NCI-H1694 (cell line): ENCODE measurements around the gene OR52E5.

Experiments
- DNase-seq: peaks from one replicate; lab custom pipeline; 2025; lab: John Stamatoyannopoulos, UW

OR52E5 gene

DNA sequence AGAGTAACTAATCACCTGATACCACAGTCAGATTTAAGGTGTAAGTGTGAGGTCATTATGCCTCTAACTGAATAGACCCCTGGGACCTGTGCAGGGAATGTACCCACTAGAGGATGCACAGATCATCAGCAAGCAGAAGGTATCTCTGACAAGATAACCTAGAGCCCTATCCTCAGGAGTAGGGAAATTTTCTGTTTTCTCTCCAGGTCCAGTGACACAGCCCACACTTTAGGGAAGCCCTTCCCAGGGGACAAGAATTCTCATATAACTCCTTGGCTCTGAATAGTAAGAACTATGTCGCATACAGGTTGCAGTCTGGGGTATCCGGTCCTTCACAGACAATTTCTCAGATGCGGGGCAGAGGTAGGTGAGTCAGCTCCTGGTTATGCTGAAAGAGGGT is at the start of gene OR52E5:
TSS of gene OR52E5 (plus strand) at position 301 of the 400 bp plus-strand sequence. CDS start 7,569 bp downstream, outside the sequence.
- DNase-seq, result no peak

DNA sequence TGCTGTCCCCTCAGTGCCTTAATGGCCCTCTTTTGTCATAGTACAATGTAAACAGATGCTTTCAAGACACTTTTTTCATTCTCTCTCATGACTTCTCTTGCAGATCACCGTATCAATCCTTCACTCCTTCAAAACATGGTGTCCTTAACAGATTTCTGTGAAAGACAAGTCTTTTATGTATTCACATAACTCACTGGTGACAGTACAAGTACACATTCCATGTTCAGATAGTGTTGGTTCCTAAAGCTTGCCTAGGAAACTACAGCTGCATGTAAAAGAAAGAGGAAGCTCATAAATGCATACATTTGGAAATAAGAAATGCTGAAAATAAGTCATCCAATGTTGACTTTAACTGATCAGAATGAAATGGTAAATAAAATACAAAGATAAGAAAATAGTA is 46.3 kb upstream of the OR52E5 start:
- no peak for DNase-seq

DNA sequence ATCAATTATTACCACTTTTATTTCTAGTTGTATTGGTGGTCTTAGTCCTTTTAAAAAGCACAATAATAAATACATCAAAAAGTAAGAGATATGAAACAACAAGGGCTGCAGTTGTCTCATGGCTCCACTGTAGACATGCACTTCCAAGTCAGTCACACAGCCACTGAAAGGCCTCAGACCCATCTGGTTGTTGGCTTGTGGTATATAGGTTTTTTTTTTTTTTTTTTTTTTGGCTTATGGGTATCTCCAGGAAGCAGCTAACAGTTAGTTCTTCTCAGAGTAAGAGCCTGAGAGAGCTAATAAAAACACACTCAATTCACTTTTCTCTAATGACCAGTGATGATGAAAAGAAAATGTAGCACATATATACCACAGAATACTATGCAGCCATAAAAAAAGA is 45.3 kb upstream of the OR52E5 start:
- no peak for DNase-seq

DNA sequence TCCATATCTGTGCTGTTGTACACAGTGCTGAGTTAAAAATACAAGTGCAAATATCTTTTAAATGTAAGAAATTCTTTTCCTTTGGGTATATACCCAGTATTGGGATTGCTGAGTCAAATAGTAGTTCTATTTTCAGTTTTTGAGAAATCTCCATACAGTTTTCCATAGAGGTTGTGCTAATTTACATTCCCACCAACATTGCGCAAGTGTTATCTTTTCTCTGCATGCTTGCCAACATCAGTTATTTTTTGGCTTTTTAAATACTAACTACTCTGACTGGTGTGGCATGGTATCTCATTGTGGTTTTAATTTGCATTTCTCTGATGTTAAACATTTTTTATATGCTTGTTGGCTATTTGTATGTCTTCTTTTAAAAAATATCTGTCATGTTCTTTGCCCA is 42.0 kb upstream of the OR52E5 start:
- DNase-seq, result no peak

DNA sequence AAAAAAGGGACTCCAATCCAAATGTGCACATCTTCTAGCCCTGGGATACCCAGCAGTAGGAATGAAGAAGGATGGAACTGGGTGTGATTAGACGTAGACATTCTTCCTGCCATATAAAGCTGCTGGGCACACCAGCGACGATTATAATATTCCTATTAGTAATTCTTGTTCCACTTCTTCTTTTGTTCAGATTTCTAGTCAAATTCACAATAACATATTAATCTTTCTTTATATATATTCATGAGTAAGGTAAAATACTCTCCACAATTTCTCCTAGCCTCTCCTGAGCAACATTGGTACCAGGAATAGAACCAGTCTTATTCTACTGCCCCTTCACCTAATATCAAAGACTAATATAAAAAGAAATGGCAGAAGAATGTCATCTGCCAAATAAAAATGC is 35.4 kb upstream of the OR52E5 start, which contains the start of gene OR52E8:
TSS of gene OR52E8 (minus strand) at position 101 of the 400 bp plus-strand sequence. CDS start at position 101, 0 bp downstream.
- no peak for DNase-seq

DNA sequence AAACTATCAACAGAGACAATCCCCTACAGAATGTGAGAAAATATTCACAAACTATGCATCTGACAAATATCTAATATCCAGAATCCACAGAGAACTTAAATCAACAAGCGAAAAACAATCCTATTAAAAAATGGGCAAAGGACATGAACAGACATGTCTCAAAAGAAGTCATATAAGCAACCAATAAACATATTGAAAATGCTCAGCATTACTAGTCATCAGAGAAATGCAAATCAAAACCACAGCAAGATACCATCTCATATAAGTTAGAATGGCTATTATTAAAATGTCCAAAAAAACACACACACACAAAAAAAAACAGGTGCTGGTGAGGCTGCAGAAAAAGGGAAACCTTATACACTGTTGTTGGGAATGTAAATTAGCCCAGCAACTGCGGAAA is 27.2 kb upstream of the OR52E5 start:
- DNase-seq, result no peak

DNA sequence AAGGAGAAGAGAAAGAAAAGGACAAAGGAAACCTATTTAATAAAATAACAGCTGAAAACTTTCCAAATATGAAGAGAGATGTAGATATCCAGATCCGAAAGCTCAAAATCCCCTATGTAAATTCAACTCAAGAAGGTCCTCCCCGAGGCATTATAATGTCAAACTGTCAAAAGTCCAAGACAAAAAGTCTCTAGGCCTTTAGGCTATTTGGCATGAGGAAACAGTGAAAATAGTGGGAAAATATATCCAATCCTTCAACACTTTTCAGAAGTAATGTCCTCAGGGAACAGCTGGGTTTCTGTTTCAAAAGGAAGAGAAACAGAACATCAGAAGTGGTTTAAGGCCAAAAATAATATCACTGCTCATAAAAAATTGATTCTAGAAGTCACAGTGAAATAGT is 14.4 kb upstream of the OR52E5 start:
- no peak for DNase-seq

DNA sequence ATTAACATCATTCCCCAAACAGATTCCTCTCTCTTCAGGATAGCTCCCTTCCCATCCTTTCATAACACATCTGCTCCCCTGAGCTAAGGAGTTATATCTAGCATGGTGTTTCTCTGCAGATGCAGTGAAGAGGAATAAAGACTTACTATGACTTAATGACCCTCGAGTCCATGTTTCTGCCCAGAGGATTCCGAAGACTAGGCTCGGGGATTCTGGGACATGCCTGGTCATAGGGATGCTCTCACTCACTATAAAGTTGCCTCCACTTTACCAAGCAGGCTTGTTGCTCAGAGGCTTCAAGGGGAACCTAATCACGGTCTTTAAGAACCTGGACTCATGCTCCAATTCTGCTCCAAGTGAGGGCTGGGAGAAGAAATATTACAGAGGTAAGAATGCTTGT is 12.7 kb upstream of the OR52E5 start, which contains the start of gene OR52E4:
TSS of gene OR52E4 (plus strand) at position 301 of the 400 bp plus-strand sequence. CDS start 3,664 bp downstream, outside the sequence.
- DNase-seq, result no peak

DNA sequence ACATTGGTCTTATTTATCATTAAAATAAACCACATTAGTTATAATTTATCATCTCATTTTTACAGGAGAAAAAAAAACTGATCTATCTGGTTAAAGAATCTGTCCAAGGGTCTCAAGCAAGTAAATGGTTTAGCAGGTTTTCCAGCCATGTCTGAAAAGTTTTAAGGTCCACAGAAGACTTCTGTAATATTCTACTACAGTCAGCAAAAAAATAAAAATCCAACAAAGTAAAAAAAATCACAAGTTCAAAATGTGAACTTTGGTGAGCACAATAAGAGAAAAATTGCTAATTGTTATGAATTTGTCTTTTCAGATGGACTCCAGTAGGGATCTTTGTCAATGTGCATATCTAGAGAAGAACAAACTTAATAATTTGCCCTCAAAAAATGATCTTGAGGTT is 11.3 kb upstream of the OR52E5 start:
- no peak for DNase-seq

DNA sequence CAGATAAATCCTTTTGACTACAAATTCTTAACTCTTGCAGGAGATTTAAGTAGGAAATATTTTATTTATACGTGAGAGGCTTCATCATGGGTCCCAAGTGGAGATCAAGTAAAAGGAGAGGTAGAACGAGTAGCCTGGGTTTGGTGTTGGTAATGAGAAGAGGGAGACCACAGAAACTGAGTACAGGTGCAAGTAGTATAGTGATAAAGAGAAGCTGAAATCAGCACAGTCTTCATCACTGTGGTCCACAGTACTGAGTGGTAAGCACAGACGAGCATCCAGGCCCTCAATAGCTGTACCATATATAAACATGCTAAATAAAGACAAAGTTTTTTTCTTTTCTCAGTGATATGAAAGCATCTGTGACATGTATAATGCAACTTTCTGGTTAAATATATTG is 5.8 kb upstream of the OR52E5 start:
- DNase-seq, result no peak

DNA sequence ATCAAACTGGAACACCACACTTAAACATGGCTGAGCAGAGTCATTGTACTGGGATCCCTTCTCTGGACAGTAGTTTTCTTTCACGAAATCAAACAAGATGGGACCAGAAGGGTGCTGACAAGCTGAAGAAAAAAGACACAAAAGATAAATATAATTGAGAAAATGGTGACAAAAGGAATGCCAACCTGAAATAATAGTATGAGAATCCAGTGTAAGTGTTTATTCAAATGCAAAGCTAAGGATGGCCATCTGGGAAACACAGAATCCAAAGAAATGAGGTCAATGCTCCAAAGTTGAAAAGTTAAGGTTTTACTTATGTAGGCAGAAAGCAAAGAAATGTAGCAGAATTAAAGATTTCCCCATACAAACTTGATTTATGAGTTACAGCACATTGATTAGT is 5.3 kb upstream of the OR52E5 start:
- DNase-seq, result no peak

DNA sequence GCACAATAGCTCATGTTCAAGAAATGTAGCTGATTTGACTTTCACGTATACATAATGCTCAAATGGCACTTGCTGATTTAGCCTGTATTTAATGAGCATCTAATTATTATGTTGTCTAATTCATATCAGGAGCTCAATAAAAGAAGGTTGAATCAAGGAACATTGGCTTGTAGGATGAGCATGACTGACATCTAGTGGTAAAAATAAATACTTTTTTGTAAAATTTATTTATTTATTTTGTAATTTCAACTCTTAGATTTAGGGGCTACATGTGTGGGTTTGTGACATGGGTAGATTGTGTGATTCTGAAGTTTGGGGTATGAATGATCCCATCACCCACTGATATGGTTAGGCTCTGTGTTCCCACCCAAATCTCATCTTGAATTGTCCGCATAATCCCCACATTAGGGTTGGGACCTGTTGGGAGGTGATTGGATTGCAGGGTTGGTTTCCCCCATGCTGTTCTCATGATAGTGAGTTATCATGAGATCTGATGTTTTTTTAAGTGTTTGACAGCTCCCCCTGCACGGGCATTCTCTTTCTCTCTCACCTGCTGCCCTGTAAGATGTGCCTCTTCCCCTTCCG is 1.7 kb upstream of the OR52E5 start:
- no peak for DNase-seq

DNA sequence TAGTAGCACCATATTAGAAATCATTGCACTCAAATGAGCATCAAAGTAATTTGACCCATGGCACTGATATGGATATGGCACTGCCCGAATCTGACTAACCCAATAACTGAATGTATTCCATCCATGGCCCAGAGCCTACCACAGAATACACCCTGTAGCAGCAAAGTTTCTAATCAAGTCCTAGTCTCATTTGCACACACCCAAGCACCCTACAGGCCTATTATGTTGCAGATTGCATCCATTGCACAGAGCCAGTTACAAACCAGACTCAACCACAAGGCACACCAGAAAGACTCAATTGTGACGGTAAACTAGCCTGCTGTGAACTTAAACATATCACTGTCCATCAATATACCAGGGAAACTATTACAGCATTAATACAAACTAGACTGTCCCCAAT is 6.5 kb downstream of the OR52E5 start:
- no peak for DNase-seq

DNA sequence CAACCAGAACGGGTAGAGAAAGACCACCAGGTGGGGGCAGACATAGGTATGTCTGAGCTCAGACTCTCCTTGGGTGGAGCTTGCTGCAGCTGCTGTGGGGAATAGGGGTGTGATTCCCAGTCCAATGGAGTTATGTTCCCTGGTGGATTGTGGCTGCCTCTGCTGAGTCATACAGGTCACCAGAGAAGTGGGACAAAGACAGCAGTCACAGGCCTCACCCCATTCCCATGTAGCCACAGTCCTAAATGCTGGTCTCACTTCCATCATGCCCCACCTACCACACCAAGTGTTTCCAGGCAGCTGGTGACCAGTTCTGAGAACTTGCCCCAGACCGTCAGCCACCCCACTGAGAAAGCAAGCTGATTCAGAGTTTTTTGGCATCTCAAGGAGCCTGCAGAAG is 17.5 kb downstream of the OR52E5 start:
- no peak for DNase-seq

DNA sequence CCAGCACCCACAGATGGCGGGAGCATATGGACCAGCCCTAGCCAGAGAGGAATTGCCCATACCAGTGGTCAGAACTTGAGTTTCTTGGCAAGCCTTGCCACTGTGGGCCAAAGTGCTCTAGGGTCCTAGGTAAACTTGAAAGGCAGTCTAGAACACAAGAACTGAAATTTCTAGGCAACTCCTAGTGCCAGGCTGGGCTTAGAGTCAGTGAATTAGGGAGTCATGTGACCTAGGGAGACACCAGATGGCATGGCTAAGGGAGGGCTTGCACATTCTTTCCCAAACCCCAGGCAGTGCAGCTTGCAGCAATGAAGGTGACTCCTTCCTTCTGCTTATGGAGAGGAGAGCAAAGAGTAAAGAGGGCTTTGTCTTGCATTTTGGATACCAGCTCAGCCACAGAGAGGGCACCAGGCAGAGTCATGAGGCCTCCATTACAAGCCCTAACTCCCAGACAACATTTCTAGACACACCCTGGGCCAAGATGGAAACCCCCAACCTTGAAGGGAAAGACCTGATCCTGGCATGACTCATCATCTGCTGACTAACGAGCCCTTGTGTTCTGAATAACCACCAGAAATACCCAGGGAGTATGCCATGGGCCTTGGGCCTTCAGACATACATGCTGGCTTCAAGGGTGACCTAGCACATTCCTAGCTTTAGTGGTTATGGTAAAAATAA is 29.9 kb downstream of the OR52E5 start:
- DNase-seq, result no peak

DNA sequence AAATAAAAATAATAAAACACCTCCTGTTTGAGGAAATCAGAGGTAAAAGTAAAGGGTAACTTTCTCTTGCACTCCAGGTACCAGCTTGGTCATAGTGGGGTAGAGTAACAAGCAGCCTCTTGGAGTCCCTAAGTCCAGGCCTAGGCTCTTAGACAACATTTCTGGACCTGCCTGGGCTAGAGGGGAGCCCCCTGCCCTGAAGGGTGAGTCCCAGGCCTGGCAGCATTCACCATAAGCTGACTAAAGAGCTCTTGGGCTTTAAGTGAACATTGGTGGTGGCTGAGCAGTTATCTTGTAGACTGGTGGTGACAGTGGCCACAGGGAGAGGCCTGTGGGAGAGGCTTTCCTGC is 30.4 kb downstream of the OR52E5 start:
- DNase-seq, result no peak

DNA sequence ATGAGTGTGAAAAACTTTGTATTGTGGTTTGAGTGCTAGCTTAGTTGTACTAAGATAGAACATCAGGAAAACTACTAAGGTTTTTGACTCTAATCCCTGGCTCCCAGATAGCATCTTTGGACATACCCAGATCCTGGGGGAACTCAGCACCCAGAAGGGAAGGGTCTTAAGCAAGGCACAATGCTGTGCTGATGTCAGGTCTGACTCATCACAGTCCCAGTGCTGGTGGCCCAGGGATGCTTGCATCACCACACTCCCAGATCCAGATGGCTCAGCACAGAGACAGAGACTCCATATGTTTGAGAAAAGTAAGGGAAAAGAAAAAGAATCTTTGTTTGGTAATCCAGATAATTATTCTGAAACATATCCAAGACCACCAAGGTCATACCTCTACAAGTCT is 30.8 kb downstream of the OR52E5 start:
- no peak for DNase-seq

DNA sequence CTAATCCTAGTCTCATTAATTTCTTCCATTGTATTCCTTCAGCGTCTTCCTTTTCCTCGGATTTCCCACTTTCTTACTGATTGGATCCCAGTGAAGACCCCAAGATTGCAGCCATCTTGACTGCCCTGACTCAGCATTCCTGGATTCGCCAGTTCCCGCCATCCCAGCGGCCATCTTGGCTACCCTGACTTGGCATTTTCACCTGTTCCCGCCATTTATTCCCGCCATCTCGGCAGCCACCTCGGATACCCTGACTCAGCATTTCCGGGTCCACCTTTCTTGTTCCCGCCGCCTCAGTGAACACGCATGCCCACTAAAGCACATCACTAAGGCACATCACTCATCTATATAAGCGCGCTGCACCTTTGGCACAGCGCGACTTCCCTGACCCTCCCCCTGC is 35.3 kb downstream of the OR52E5 start:
- no peak for DNase-seq

DNA sequence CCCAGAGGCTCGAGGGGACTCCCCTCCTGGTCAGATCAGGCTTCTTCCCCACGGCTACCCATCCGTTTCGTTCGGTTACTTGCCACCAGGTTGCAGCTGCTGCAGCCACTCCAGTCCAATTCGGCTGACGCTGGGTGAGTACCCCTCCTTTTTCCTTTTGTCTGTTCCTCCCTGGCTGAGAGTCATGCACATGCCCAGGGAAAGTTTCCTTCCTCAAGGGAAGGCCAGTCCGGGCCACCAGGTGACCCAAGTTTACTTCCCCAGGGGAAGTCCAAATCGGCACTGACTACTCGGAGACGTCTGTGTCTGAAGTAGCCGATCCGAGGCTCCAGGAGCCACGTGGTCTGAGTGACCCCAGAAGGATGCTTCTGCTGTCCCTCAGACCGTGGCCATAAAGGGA is 35.8 kb downstream of the OR52E5 start:
- DNase-seq, result no peak

DNA sequence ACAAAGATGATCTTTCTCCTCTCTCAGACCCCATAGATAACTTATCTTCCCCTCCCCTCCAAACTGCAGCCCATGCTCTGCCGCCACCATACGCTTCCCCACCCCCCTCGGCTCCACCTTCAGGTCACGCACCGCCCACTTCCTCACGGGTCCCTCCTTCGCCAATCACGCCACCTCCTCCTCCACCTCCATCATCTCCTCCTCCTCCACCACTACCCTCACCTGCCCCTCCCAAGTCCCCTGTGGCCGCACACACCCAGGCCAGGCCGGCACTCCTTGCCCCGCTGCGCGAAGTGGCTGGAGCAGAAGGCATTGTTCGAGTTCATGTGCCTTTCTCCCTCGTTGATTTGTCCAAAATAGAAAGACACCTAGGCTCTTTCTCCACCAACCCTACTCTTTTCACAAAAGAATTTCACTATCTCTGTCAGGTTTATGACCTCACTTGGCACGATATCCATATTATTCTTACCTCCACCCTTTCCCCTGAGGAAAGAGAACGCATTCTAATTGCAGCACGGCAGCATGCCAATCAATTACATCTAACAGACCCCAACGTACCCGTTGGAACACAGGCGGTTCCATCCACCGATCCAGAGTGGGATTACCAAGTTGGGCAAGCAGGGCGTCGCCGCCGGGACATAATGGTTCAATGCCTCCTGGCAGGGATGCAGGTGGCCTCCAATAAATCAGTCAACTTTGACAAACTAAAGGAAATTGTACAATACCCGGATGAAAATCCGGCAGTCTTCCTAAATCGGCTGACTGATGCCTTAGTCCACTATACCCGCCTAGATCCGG is 36.8 kb downstream of the OR52E5 start:
- DNase-seq, result no peak

DNA sequence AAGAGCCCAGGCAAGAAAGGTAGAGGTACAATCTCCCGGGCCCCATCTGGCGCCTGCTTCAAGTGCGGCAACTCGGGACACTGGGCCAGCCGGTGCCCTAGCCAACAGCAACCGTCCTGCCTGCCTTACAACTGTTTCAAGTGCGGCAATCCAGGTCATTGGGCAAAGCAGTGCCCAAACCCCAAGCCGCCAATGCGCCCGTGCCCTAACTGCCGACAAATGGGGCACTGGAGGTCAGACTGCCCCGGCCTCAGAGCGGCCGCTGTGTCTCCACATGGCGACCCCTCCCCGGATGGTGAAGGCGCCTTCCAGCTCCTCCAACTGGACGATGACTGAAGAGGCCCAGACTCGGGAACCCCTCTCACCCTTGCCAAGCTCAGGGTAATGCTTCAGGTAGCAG is 37.6 kb downstream of the OR52E5 start:
- no peak for DNase-seq

DNA sequence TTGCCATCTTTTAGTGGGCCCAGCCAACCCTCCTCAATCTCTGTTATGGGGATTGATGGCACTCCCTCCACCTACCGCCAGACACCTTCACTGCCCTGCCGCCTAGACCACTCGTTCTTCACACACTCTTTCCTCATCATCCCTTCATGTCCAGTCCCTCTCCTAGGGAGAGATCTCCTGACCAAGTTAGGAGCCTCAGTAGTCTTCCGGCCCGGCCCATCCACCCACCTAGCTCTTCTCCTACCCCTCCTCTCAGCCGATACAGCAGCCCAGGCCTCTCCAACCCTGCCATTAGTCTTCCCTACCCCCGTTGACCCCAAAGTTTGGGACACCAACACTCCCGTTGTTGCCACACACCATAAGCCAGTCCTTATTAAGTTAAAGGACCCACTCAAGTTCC is 38.1 kb downstream of the OR52E5 start:
- DNase-seq, result no peak

DNA sequence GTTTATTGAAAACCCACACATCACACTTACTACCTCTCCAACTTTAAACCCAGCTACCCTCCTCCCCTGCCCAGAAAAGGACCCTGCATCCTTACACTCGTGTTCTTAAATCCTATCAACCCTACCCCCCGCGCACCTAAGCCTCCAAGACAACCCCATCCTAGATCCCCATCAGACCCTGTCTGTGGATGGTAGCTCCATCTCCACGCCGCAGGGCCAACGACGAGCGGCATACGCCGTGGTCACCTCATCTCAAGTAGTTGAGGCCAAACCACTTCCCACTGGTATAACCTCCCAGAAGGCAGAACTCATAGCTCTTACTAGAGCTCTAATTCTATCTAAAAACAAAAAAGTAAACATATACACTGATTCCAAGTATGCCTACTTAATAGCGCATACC is 39.7 kb downstream of the OR52E5 start:
- no peak for DNase-seq
